HEK293 (cell line): ENCODE data around the gene TPPP3.

Experiments used
- BCL11A ChIP-seq: fragments of 450-650 bp; formaldehyde crosslinking; IDR thresholded peaks from 2 replicates; pipeline ENCODE4 v1.5.1; 2016; ENCODE audit warnings: low read depth, missing biosample characterization, missing genetic modification characterization
- BCL11B ChIP-seq: fragments of 450-650 bp; formaldehyde crosslinking; IDR thresholded peaks from 2 replicates; pipeline ENCODE4 v1.5.1; 2016; ENCODE audit warnings: low read depth, missing biosample characterization, missing genetic modification characterization
- HOXA7 ChIP-seq: sonication (generic); formaldehyde crosslinking; IDR thresholded peaks from 2 replicates; pipeline ENCODE4 v1.8.1; 2022; ENCODE audit warnings: missing genetic modification reagents, borderline replicate concordance
- KLF9 ChIP-seq: fragments of 450-650 bp; formaldehyde crosslinking; IDR thresholded peaks from 2 replicates; pipeline ENCODE4 v1.5.1; 2016; ENCODE audit warnings: missing biosample characterization, missing genetic modification characterization, low read depth
- RBAK ChIP-seq: fragments of 450-650 bp; formaldehyde crosslinking; IDR thresholded peaks from 2 replicates; pipeline ENCODE4 v1.5.1; 2016; ENCODE audit warnings: missing biosample characterization, missing genetic modification characterization
- SALL2 ChIP-seq: fragments of 450-650 bp; formaldehyde crosslinking; IDR thresholded peaks from 2 replicates; pipeline ENCODE4 v1.5.0; 2017; ENCODE audit warnings: missing biosample characterization, mild to moderate bottlenecking, missing genetic modification characterization, borderline replicate concordance
- SP3 ChIP-seq: fragments of 450-650 bp; formaldehyde crosslinking; IDR thresholded peaks from 2 replicates; pipeline ENCODE4 v1.5.1; 2016; ENCODE audit warnings: missing biosample characterization, missing genetic modification characterization
- TCF7L2 ChIP-seq: IDR thresholded peaks from 2 replicates; pipeline ENCODE4 v1.6.1; 2011; ENCODE audit warnings: low read depth, mild to moderate bottlenecking, inconsistent platforms, low read length, moderate library complexity, borderline replicate concordance
- ZBTB17 ChIP-seq: fragments of 450-650 bp; formaldehyde crosslinking; IDR thresholded peaks from 2 replicates; pipeline ENCODE4 v1.5.1; 2016; ENCODE audit warnings: missing biosample characterization, missing genetic modification characterization
- ZBTB20 ChIP-seq: fragments of 450-650 bp; formaldehyde crosslinking; IDR thresholded peaks from 2 replicates; pipeline ENCODE4 v1.5.1; 2016; ENCODE audit warnings: missing biosample characterization, missing genetic modification characterization
- ZNF132 ChIP-seq: fragments of 450-650 bp; formaldehyde crosslinking; IDR thresholded peaks from 2 replicates; pipeline ENCODE4 v1.5.1; 2017; ENCODE audit warnings: missing biosample characterization, missing genetic modification characterization, borderline replicate concordance
- ZNF16 ChIP-seq: fragments of 450-650 bp; formaldehyde crosslinking; IDR thresholded peaks from 2 replicates; pipeline ENCODE4 v1.5.1; 2016; ENCODE audit warnings: low read depth, missing biosample characterization, missing genetic modification characterization
- ZNF175 ChIP-seq: fragments of 450-650 bp; formaldehyde crosslinking; IDR thresholded peaks from 2 replicates; pipeline ENCODE4 v1.5.1; 2016; ENCODE audit warnings: missing biosample characterization, missing genetic modification characterization
- ZNF2 ChIP-seq: fragments of 450-650 bp; formaldehyde crosslinking; IDR thresholded peaks from 2 replicates; pipeline ENCODE4 v1.5.1; 2016; ENCODE audit warnings: missing biosample characterization, missing genetic modification characterization
- ZNF202 ChIP-seq: fragments of 450-650 bp; formaldehyde crosslinking; IDR thresholded peaks from 2 replicates; pipeline ENCODE4 v1.5.1; 2016; ENCODE audit warnings: missing biosample characterization, missing genetic modification characterization, borderline replicate concordance
- ZNF292 ChIP-seq: fragments of 450-650 bp; formaldehyde crosslinking; IDR thresholded peaks from 2 replicates; pipeline ENCODE4 v1.5.1; 2016; ENCODE audit warnings: low read depth, missing biosample characterization, missing genetic modification characterization, borderline replicate concordance
- ZNF341 ChIP-seq: fragments of 450-650 bp; formaldehyde crosslinking; IDR thresholded peaks from 2 replicates; pipeline ENCODE4; 2016; ENCODE audit warnings: low read depth, missing biosample characterization, missing genetic modification characterization
- ZNF37A ChIP-seq: fragments of 450-650 bp; IDR thresholded peaks from 2 replicates; pipeline ENCODE4 v1.5.1; 2018; ENCODE audit warnings: missing biosample characterization, missing genetic modification characterization
- ZNF426 ChIP-seq: fragments of 450-650 bp; formaldehyde crosslinking; IDR thresholded peaks from 2 replicates; pipeline ENCODE4 v1.5.1; 2017; ENCODE audit warnings: missing biosample characterization, missing genetic modification characterization, mild to moderate bottlenecking, inconsistent platforms, moderate library complexity
- ZNF530 ChIP-seq: fragments of 450-650 bp; formaldehyde crosslinking; IDR thresholded peaks from 2 replicates; pipeline ENCODE4 v1.5.1; 2016; ENCODE audit warnings: low read depth, missing biosample characterization, missing genetic modification characterization
- ZNF548 ChIP-seq: fragments of 450-650 bp; formaldehyde crosslinking; IDR thresholded peaks from 2 replicates; pipeline ENCODE4 v1.5.1; 2016; ENCODE audit warnings: missing biosample characterization, missing genetic modification characterization
- ZNF555 ChIP-seq: fragments of 450-650 bp; formaldehyde crosslinking; conservative IDR thresholded peaks from 2 replicates; pipeline ENCODE4 v1.5.1; 2017; ENCODE audit warnings: missing biosample characterization, mild to moderate bottlenecking, missing genetic modification characterization, inconsistent platforms
- ZNF561 ChIP-seq: fragments of 450-650 bp; IDR thresholded peaks from 2 replicates; pipeline ENCODE4 v1.5.1; 2018; ENCODE audit warnings: missing biosample characterization, missing genetic modification characterization, borderline replicate concordance
- ZNF600 ChIP-seq: fragments of 450-650 bp; formaldehyde crosslinking; IDR thresholded peaks from 2 replicates; pipeline ENCODE4 v1.5.1; 2016; ENCODE audit warnings: missing biosample characterization, missing genetic modification characterization
- ZNF626 ChIP-seq: fragments of 450-650 bp; sonication (Bioruptor Pico); formaldehyde crosslinking; IDR thresholded peaks from 2 replicates; pipeline ENCODE4 v1.5.1; 2018; ENCODE audit warnings: missing biosample characterization, missing genetic modification characterization, inconsistent platforms
- ZNF654 ChIP-seq: fragments of 450-650 bp; formaldehyde crosslinking; IDR thresholded peaks from 2 replicates; pipeline ENCODE4 v1.5.1; 2016; ENCODE audit warnings: low read depth, missing biosample characterization, missing genetic modification characterization
- ZNF707 ChIP-seq: fragments of 450-650 bp; formaldehyde crosslinking; IDR thresholded peaks from 2 replicates; pipeline ENCODE4 v1.5.1; 2016; ENCODE audit warnings: missing biosample characterization, missing genetic modification characterization
- TF ChIP-seq, protein P1 (sequence below): fragments of 450-650 bp; formaldehyde crosslinking; IDR thresholded peaks from 2 replicates; pipeline ENCODE4 v1.5.1; 2016; ENCODE audit warnings: missing biosample characterization, missing genetic modification characterization
- TF ChIP-seq, protein P2 (sequence below): fragments of 450-650 bp; formaldehyde crosslinking; IDR thresholded peaks from 2 replicates; pipeline ENCODE4 v1.5.1; 2016; ENCODE audit warnings: missing biosample characterization, missing genetic modification characterization
- TF ChIP-seq, protein P3 (sequence below): fragments of 450-650 bp; formaldehyde crosslinking; IDR thresholded peaks from 2 replicates; pipeline ENCODE4 v1.5.1; 2016; ENCODE audit warnings: missing biosample characterization, missing genetic modification characterization
- TF ChIP-seq, protein P4 (sequence below): IDR thresholded peaks from 2 replicates; pipeline ENCODE4 v1.6.1; 2011; ENCODE audit warnings: mild to moderate bottlenecking, low read depth, low read length, borderline replicate concordance
- TF ChIP-seq, protein P5 (sequence below): fragments of 450-650 bp; IDR thresholded peaks from 2 replicates; pipeline ENCODE4 v1.5.1; 2018; ENCODE audit warnings: missing biosample characterization, missing genetic modification characterization
- TF ChIP-seq, protein P6 (sequence below): fragments of 450-650 bp; formaldehyde crosslinking; IDR thresholded peaks from 2 replicates; pipeline ENCODE4 v1.5.1; 2017; ENCODE audit warnings: missing biosample characterization, missing genetic modification characterization

The TPPP3 gene

DNA sequence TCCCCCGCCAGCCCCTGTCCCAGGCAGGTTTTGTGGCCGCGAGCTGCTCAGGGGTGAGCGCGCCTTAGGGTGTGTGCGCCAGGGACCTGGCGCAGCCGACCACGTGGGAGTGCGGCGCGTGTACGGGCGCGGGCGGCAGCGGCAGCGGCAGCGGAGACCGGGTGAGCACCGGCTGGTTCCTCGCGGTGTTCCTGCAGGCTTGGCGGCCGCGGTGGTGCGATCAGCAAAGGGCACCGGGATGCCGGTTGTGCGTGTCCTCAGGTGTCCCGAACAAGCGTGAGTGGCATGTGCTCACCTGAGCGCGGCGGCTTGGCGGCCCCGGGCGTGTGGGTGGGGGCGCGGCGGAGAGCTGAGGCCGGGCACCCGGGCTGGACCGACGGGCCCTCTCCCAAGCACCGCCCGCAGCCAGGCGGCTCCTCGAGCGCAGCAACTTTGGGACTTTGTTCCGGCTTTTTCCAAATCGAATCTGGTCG lies 37.2 kb upstream of the TPPP3 start (continued):
- TF ChIP-seq, protein P1, sequence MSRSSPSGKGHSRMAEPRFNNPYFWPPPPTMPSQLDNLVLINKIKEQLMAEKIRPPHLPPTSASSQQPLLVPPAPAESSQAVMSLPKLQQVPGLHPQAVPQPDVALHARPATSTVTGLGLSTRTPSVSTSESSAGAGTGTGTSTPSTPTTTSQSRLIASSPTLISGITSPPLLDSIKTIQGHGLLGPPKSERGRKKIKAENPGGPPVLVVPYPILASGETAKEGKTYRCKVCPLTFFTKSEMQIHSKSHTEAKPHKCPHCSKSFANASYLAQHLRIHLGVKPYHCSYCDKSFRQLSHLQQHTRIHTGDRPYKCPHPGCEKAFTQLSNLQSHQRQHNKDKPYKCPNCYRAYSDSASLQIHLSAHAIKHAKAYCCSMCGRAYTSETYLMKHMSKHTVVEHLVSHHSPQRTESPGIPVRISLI (tag by site-specific recombination), result no peak
- TF ChIP-seq ZBTB17 (0 out of 2 replicates have a peak, but pooled peaks have one; percentile 18), ZNF561 (no peak), ZNF426 (tag by site-specific recombination) (no peak), SALL2 (no peak), BCL11B (no peak), ZNF341 (tag by site-specific recombination) (no peak), ZNF202 (tag by site-specific recombination) (no peak), ZNF292 (tag by site-specific recombination) (no peak), KLF9 (tag by site-specific recombination) (peak; percentile 68), ZNF37A (tag by site-specific recombination) (no peak), ZNF548 (no peak), ZNF530 (tag by site-specific recombination) (no peak), ZNF2 (tag by site-specific recombination) (no peak), BCL11A (tag by site-specific recombination) (no peak), SP3 (tag by site-specific recombination) (peak; percentile 32; the same call in 1 of the 2 replicates), ZNF132 (tag by site-specific recombination) (no peak), ZBTB20 (tag by site-specific recombination) (peak; percentile 63; the same call in 1 of the 2 replicates), ZNF16 (tag by site-specific recombination) (no peak), ZNF600 (peak; percentile 55; the same call in 1 of the 2 replicates), ZNF175 (tag by site-specific recombination) (no peak), ZNF654 (no peak), ZNF707 (tag by site-specific recombination) (no peak), ZNF555 (tag by site-specific recombination) (no peak), RBAK (tag by site-specific recombination) (no peak), HOXA7 (no peak), TCF7L2 (no peak), ZNF626 (no peak)
- TF ChIP-seq, protein P2, sequence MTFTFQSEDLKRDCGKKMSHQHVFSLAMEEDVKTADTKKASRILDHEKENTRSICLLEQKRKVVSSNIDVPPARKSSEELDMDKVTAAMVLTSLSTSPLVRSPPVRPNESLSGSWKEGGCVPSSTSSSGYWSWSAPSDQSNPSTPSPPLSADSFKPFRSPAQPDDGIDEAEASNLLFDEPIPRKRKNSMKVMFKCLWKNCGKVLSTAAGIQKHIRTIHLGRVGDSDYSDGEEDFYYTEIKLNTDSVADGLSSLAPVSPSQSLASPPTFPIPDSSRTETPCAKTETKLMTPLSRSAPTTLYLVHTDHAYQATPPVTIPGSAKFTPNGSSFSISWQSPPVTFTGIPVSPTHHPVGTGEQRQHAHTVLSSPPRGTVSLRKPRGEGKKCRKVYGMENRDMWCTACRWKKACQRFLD, result 0 out of 2 replicates have a peak, but pooled peaks have one; percentile 9
- TF ChIP-seq, protein P3, sequence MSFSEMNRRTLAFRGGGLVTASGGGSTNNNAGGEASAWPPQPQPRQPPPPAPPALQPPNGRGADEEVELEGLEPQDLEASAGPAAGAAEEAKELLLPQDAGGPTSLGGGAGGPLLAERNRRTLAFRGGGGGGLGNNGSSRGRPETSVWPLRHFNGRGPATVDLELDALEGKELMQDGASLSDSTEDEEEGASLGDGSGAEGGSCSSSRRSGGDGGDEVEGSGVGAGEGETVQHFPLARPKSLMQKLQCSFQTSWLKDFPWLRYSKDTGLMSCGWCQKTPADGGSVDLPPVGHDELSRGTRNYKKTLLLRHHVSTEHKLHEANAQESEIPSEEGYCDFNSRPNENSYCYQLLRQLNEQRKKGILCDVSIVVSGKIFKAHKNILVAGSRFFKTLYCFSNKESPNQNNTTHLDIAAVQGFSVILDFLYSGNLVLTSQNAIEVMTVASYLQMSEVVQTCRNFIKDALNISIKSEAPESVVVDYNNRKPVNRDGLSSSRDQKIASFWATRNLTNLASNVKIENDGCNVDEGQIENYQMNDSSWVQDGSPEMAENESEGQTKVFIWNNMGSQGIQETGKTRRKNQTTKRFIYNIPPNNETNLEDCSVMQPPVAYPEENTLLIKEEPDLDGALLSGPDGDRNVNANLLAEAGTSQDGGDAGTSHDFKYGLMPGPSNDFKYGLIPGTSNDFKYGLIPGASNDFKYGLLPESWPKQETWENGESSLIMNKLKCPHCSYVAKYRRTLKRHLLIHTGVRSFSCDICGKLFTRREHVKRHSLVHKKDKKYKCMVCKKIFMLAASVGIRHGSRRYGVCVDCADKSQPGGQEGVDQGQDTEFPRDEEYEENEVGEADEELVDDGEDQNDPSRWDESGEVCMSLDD, result no peak
- TF ChIP-seq, protein P4, sequence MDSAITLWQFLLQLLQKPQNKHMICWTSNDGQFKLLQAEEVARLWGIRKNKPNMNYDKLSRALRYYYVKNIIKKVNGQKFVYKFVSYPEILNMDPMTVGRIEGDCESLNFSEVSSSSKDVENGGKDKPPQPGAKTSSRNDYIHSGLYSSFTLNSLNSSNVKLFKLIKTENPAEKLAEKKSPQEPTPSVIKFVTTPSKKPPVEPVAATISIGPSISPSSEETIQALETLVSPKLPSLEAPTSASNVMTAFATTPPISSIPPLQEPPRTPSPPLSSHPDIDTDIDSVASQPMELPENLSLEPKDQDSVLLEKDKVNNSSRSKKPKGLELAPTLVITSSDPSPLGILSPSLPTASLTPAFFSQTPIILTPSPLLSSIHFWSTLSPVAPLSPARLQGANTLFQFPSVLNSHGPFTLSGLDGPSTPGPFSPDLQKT, result no peak
- TF ChIP-seq, protein P5, sequence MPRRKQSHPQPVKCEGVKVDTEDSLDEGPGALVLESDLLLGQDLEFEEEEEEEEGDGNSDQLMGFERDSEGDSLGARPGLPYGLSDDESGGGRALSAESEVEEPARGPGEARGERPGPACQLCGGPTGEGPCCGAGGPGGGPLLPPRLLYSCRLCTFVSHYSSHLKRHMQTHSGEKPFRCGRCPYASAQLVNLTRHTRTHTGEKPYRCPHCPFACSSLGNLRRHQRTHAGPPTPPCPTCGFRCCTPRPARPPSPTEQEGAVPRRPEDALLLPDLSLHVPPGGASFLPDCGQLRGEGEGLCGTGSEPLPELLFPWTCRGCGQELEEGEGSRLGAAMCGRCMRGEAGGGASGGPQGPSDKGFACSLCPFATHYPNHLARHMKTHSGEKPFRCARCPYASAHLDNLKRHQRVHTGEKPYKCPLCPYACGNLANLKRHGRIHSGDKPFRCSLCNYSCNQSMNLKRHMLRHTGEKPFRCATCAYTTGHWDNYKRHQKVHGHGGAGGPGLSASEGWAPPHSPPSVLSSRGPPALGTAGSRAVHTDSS (tag by site-specific recombination), result no peak
- TF ChIP-seq, protein P6, sequence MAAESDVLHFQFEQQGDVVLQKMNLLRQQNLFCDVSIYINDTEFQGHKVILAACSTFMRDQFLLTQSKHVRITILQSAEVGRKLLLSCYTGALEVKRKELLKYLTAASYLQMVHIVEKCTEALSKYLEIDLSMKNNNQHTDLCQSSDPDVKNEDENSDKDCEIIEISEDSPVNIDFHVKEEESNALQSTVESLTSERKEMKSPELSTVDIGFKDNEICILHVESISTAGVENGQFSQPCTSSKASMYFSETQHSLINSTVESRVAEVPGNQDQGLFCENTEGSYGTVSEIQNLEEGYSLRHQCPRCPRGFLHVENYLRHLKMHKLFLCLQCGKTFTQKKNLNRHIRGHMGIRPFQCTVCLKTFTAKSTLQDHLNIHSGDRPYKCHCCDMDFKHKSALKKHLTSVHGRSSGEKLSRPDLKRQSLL, result no peak; the same call in 1 of the 2 replicates
